ENCODE measurements around the gene TRPC3.

The TRPC3 gene

DNA sequence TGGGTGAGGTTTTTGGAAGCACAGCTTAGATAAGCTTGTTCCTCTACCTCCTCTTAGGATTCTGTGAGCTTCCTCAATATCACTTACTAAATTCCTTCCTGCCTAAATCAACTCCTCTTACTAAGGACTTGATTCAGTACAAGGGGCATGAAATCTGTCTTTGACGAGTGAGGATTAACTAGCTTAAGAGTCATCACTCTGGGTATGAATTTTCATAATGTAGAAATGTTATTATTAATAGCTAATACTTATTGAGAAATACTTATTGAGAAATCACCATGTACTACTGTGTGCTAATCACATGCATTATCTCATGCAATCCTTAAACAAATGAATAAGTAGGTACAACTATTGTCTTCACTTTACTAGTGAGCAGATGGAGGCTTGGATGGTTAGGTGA is 28.6 kb downstream of the TRPC3 start:
- Histone ChIP-seq H3K9ac (ENCODE audit: low read length) (no peak overlapping the region), H3K79me1 (replicated peaks; ENCODE audit: low read length, poor library complexity, severe bottlenecking) (no peaks in the 10 kb centered on the region), H3K36me3 (ENCODE audit: control insufficient read depth in 1 of 2, insufficient read depth in 2 of 2, low read depth in 1 of 2, low read length in 2 of 2) (no peaks in the 10 kb centered on the region), H3K4me2 (ENCODE audit: low read length, poor library complexity, severe bottlenecking) (no peak overlapping the region), H2BK12ac (ENCODE audit: low read length in 2 of 2) (no peak overlapping the region), H3K4me3 (ENCODE audit: insufficient read depth in 1 of 2, low read depth in 1 of 2, low read length in 2 of 2) (no peak overlapping the region), H3K27ac (ENCODE audit: low read length, poor library complexity, severe bottlenecking) (no peak overlapping the region), H3K23ac (ENCODE audit: low read length in 2 of 2) (no peak overlapping the region), H3K14ac (ENCODE audit: low read length in 2 of 2) (no peak overlapping the region), H2BK120ac (ENCODE audit: low read depth, low read length) (no peak overlapping the region), H3K18ac (ENCODE audit: low read depth in 1 of 2, low read length in 2 of 2) (no peak overlapping the region), H3K4ac (ENCODE audit: low read depth in 1 of 2, low read length in 2 of 2) (no peak overlapping the region), H4K8ac (ENCODE audit: low read length) (no peak overlapping the region), H3K4me1 (ENCODE audit: control insufficient read depth, insufficient read depth, low read depth, low read length) (no peaks in the 10 kb centered on the region), H4K91ac (ENCODE audit: low read length) (no peak overlapping the region), H2AFZ (ENCODE audit: low read depth, low read length) (no peak overlapping the region), H3K9me3 (ENCODE audit: control insufficient read depth, low read length) (no peaks in the 10 kb centered on the region), H3K27me3 (ENCODE audit: control insufficient read depth in 1 of 2, insufficient read depth in 1 of 2, low read length in 2 of 2) (no peaks in the 10 kb centered on the region), H2AK5ac (ENCODE audit: low read length, severe bottlenecking) (no peak overlapping the region), H2BK5ac (ENCODE audit: low read depth, low read length, poor library complexity, severe bottlenecking) (no peak overlapping the region), H2BK15ac (ENCODE audit: low read depth, poor library complexity, severe bottlenecking) (no peak overlapping the region)
- WGBS = no CpG with 5 or more reads among the region's 1 CpG
- DNase-seq = no peak

DNA sequence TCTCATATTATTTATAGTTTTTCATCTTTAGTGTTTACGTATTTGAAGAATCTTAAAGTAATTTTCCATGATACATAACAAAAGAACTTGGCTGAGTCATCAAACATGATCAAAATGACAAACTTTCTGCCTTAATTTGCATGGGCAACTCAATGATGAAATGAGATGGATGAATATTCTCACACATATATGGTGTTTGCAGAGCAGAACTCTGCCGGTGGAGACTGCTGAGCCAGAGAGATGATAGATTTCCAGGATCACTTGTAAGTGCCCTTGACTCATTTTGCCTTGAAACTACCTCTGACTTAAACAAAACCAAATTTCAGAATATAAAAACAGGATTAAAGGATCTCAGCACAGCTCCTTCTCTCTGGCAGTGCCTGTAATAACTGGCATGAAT is 38.2 kb downstream of the TRPC3 start:
- H3K9me3 ChIP-seq (ENCODE audit: control insufficient read depth, low read length) = no peaks in the 10 kb centered on the region
- H3K4me2 ChIP-seq (ENCODE audit: low read length, poor library complexity, severe bottlenecking) = no peak overlapping the region
- DNase-seq = peak; percentile 7
- H2AFZ ChIP-seq (ENCODE audit: low read depth, low read length) = no peak overlapping the region
- H3K4me3 ChIP-seq (ENCODE audit: insufficient read depth in 1 of 2, low read depth in 1 of 2, low read length in 2 of 2) = no peak overlapping the region
- no peak overlapping the region for H3K18ac ChIP-seq (ENCODE audit: low read depth in 1 of 2, low read length in 2 of 2)
- H3K14ac ChIP-seq (ENCODE audit: low read length in 2 of 2) = no peak overlapping the region
- H2BK15ac ChIP-seq (ENCODE audit: low read depth, poor library complexity, severe bottlenecking) = no peak overlapping the region
- no peak overlapping the region for H3K23ac ChIP-seq (ENCODE audit: low read length in 2 of 2)
- no peak overlapping the region for H3K27ac ChIP-seq (ENCODE audit: low read length, poor library complexity, severe bottlenecking)
- H3K4me1 ChIP-seq (ENCODE audit: control insufficient read depth, insufficient read depth, low read depth, low read length) = no peaks in the 10 kb centered on the region
- no peak overlapping the region for H3K9ac ChIP-seq (ENCODE audit: low read length)
- no peak overlapping the region for H2BK120ac ChIP-seq (ENCODE audit: low read depth, low read length)
- no peaks in the 10 kb centered on the region for H3K36me3 ChIP-seq (ENCODE audit: control insufficient read depth in 1 of 2, insufficient read depth in 2 of 2, low read depth in 1 of 2, low read length in 2 of 2)
- H3K4ac ChIP-seq (ENCODE audit: low read depth in 1 of 2, low read length in 2 of 2) = no peak overlapping the region
- H2AK5ac ChIP-seq (ENCODE audit: low read length, severe bottlenecking) = no peak overlapping the region
- WGBS = 75% methylated on average over 1 of the region's 2 CpGs
- no peak overlapping the region for H2BK12ac ChIP-seq (ENCODE audit: low read length in 2 of 2)
- no peak overlapping the region for H4K91ac ChIP-seq (ENCODE audit: low read length)
- no peak overlapping the region for H2BK5ac ChIP-seq (ENCODE audit: low read depth, low read length, poor library complexity, severe bottlenecking)
- no peaks in the 10 kb centered on the region for H3K79me1 ChIP-seq (replicated peaks; ENCODE audit: low read length, poor library complexity, severe bottlenecking)
- no peaks in the 10 kb centered on the region for H3K27me3 ChIP-seq (ENCODE audit: control insufficient read depth in 1 of 2, insufficient read depth in 1 of 2, low read length in 2 of 2)
- H4K8ac ChIP-seq (ENCODE audit: low read length) = no peak overlapping the region

DNA sequence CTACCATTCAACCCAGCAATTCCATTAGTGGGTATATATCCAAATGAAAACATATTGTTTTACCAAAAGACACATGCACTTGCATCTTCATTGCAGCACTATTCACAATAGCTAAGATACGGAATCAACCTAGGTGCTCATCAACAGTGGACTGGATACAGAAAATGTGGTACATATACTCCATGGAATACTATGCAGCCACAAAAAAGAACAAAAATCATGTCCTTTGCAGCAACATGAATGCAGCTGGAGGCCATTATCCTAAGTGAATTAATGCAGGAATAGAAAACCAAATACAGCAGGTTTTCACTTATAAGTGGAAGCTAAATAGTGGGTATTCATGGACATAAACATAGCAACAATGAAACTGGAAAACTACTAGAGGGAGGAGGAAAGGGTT is 43.5 kb downstream of the TRPC3 start:
- H3K4me1 ChIP-seq (ENCODE audit: control insufficient read depth, insufficient read depth, low read depth, low read length) = no peaks in the 10 kb centered on the region

DNA sequence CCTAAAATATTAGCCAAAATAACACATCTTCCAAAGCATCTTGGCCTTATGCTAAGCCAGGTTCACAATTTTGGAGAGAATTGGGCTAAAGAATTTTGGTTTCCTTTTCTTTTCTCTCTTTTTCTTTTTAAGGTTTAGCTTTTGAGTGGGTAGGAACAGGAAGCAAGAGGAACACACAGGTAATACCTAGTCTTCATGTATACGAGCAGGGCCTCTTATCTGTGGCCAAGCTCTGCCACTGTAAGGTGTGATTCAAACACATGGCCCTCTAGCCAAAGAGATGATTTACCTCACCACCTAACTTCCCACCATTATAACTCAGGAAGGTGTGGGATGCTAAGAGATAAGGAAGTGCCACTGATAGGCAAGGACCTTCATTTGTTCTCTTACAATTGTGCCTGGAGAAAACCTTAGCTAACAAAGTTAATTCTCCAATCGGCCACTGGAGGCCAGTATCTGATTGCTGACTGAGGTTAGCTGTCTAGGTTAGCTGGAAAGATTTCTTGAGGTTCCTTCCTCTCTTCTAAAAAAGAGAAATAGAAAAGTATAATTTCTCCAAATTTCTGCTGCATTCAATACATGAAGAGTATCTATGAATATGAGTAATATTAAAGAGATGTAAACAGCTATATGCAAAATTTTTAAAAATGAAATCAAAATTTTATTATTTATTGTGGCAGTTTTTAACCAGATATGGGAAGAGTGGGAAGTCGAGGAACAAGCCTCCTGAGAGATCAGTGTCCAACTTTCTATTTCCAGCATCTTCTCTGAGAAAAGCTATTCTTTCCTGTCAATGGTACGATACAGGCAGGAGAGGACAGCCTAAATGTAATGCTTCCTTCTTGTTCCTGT is 51.5 kb downstream of the TRPC3 start:
- no peak overlapping the region for H2BK5ac ChIP-seq (ENCODE audit: low read depth, low read length, poor library complexity, severe bottlenecking)
- H3K14ac ChIP-seq (ENCODE audit: low read length in 2 of 2) = no peak overlapping the region
- no peak overlapping the region for H2BK12ac ChIP-seq (ENCODE audit: low read length in 2 of 2)
- H2BK15ac ChIP-seq (ENCODE audit: low read depth, poor library complexity, severe bottlenecking) = no peak overlapping the region
- H3K4me2 ChIP-seq (ENCODE audit: low read length, poor library complexity, severe bottlenecking) = no peak overlapping the region
- no peak overlapping the region for H4K91ac ChIP-seq (ENCODE audit: low read length)
- H3K18ac ChIP-seq (ENCODE audit: low read depth in 1 of 2, low read length in 2 of 2) = no peak overlapping the region
- H3K9me3 ChIP-seq (ENCODE audit: control insufficient read depth, low read length) = no peaks in the 10 kb centered on the region
- 89% methylated on average over 3 of the region's 4 CpGs for WGBS
- H3K27ac ChIP-seq (ENCODE audit: low read length, poor library complexity, severe bottlenecking) = no peak overlapping the region
- no peak overlapping the region for H4K8ac ChIP-seq (ENCODE audit: low read length)
- H3K23ac ChIP-seq (ENCODE audit: low read length in 2 of 2) = no peak overlapping the region
- no peak overlapping the region for H2BK120ac ChIP-seq (ENCODE audit: low read depth, low read length)
- no peaks in the 10 kb centered on the region for H3K4me1 ChIP-seq (ENCODE audit: control insufficient read depth, insufficient read depth, low read depth, low read length)
- no peak overlapping the region for H2AFZ ChIP-seq (ENCODE audit: low read depth, low read length)
- H3K36me3 ChIP-seq (ENCODE audit: control insufficient read depth in 1 of 2, insufficient read depth in 2 of 2, low read depth in 1 of 2, low read length in 2 of 2) = no peaks in the 10 kb centered on the region
- H3K79me1 ChIP-seq (replicated peaks; ENCODE audit: low read length, poor library complexity, severe bottlenecking) = no peaks in the 10 kb centered on the region
- no peak overlapping the region for H3K9ac ChIP-seq (ENCODE audit: low read length)
- no peaks in the 10 kb centered on the region for H3K27me3 ChIP-seq (ENCODE audit: control insufficient read depth in 1 of 2, insufficient read depth in 1 of 2, low read length in 2 of 2)
- no peak overlapping the region for H2AK5ac ChIP-seq (ENCODE audit: low read length, severe bottlenecking)
- H3K4me3 ChIP-seq (ENCODE audit: insufficient read depth in 1 of 2, low read depth in 1 of 2, low read length in 2 of 2) = no peak overlapping the region
- no peak overlapping the region for H3K4ac ChIP-seq (ENCODE audit: low read depth in 1 of 2, low read length in 2 of 2)
- peak; percentile 69 for DNase-seq

More for the DNA sequence above, 43.5 kb downstream of the TRPC3 start:
- Histone ChIP-seq H3K4ac (ENCODE audit: low read depth in 1 of 2, low read length in 2 of 2) (no peak overlapping the region), H2BK120ac (ENCODE audit: low read depth, low read length) (no peak overlapping the region), H3K79me1 (replicated peaks; ENCODE audit: low read length, poor library complexity, severe bottlenecking) (no peaks in the 10 kb centered on the region), H3K14ac (ENCODE audit: low read length in 2 of 2) (no peak overlapping the region), H3K27me3 (ENCODE audit: control insufficient read depth in 1 of 2, insufficient read depth in 1 of 2, low read length in 2 of 2) (no peaks in the 10 kb centered on the region), H3K23ac (ENCODE audit: low read length in 2 of 2) (no peak overlapping the region), H3K9ac (ENCODE audit: low read length) (no peak overlapping the region), H3K27ac (ENCODE audit: low read length, poor library complexity, severe bottlenecking) (no peak overlapping the region), H4K91ac (ENCODE audit: low read length) (no peak overlapping the region), H3K18ac (ENCODE audit: low read depth in 1 of 2, low read length in 2 of 2) (no peak overlapping the region), H2BK15ac (ENCODE audit: low read depth, poor library complexity, severe bottlenecking) (no peak overlapping the region), H3K9me3 (ENCODE audit: control insufficient read depth, low read length) (no peaks in the 10 kb centered on the region), H2AK5ac (ENCODE audit: low read length, severe bottlenecking) (no peak overlapping the region), H4K8ac (ENCODE audit: low read length) (no peak overlapping the region), H3K4me2 (ENCODE audit: low read length, poor library complexity, severe bottlenecking) (no peak overlapping the region), H2BK5ac (ENCODE audit: low read depth, low read length, poor library complexity, severe bottlenecking) (no peak overlapping the region), H3K4me3 (ENCODE audit: insufficient read depth in 1 of 2, low read depth in 1 of 2, low read length in 2 of 2) (no peak overlapping the region), H2BK12ac (ENCODE audit: low read length in 2 of 2) (no peak overlapping the region), H2AFZ (ENCODE audit: low read depth, low read length) (no peak overlapping the region), H3K36me3 (ENCODE audit: control insufficient read depth in 1 of 2, insufficient read depth in 2 of 2, low read depth in 1 of 2, low read length in 2 of 2) (no peaks in the 10 kb centered on the region)
- WGBS = 100% methylated on average over 1 of the region's 1 CpG
- DNase-seq = no peak

Data from mesenchymal stem cell (in vitro differentiated cells and primary cell).